Measurements from ENCODE around the gene PURA. TPM values are rescaled to one million over a fixed set of nuclear protein-coding genes. Genes with fewer than 3 reads are reported as not detected.

PURA gene
- total RNA-seq, 2 experiments from 2014 or later = 8.2 to 9.2 TPM

DNA sequence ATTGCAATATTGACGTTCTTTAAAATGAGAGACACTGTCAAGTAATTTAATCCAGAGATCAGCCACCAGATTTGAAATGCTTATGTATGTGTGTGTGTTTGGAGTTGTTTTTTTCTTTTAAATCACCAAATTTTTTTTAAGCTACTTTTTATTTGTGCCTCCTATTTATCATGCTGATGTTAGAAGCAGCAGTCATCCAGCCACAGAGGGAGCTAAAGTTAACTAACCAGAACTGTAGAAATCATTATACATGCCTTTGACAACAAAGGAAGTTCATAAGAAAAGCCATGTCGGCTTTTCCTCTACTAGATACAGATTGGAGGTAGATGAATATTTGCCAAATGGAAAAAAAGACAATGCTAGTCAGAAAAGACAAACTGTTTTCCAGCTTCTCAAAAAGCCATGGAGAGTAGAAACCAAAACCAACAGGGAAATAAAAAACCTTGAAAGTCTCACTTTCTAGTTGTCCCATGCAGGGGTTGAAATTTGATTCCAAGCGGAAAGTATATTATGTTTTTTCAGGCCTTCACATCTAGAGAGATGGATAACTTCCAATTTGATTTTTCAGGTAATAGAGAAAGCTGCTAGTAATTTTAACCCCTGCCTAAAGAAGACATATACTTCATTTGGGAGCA, 4.5 kb downstream of the PURA start:
- Mint-ChIP-seq H3K4me3 (peak overlapping the region; percentile 5), H3K9me3 (no peaks in the 10 kb centered on the region), H3K27me3 (no peaks in the 10 kb centered on the region), H3K36me3 (ENCODE audit: low read depth) (peaks cover 8% of the 10 kb centered on the region), H3K27ac (no peak overlapping the region), H3K4me1 (ENCODE audit: low read depth) (peaks cover 45% of the 10 kb centered on the region)
- ChIA-PET CTCF (interaction anchor here (0.6 to 7.8 kb wide), 6 partner anchors 9 to 37 kb away, joined by 3 to 91 read pairs (median 4); no protein-coding TSS in a partner anchor), POLR2A (no interaction called here)
- ATAC-seq = no peak
- intact Hi-C loops (cut with micrococcal nuclease) = no loop called here
- no peak for DNase-seq
- TF ChIP-seq, protein P1, sequence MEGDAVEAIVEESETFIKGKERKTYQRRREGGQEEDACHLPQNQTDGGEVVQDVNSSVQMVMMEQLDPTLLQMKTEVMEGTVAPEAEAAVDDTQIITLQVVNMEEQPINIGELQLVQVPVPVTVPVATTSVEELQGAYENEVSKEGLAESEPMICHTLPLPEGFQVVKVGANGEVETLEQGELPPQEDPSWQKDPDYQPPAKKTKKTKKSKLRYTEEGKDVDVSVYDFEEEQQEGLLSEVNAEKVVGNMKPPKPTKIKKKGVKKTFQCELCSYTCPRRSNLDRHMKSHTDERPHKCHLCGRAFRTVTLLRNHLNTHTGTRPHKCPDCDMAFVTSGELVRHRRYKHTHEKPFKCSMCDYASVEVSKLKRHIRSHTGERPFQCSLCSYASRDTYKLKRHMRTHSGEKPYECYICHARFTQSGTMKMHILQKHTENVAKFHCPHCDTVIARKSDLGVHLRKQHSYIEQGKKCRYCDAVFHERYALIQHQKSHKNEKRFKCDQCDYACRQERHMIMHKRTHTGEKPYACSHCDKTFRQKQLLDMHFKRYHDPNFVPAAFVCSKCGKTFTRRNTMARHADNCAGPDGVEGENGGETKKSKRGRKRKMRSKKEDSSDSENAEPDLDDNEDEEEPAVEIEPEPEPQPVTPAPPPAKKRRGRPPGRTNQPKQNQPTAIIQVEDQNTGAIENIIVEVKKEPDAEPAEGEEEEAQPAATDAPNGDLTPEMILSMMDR (IDR thresholded peaks at IDR 0.05) = no peak

DNA sequence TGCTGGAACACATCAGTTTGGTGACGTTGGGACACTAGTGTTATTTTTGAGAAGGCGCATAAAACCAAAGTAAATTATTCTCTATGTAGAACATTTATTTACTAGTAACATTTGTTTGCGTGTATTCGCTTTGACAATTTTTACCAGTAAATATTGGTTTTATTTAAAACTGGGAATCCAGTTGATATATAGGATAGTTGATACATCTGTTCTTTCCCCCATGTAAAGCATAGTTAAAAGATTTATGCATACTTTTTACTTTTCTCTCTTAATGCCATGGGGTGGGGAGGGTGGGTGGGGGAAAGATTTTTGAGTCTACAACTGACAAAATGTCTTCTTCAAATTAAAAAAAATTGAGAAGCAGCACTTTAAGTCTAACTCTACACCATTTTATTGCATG, 11.7 kb downstream of the PURA start, which contains the start of gene IGIP:
TSS of gene IGIP (plus strand) at position 301 of the 400 bp plus-strand sequence. CDS start 2,540 bp downstream, outside the sequence.
- no peak for ATAC-seq
- TF ChIP-seq, protein P1 (IDR thresholded peaks at IDR 0.05) = no peak
- POLR2A ChIA-PET = no interaction called here
- CTCF ChIA-PET = interaction anchor here (6.4 kb wide), 1 partner anchor 19 kb away, joined by 76 read pairs; no protein-coding TSS in a partner anchor
- DNase-seq = no peak
- peaks cover 30% of the 10 kb centered on the region for H3K4me1 Mint-ChIP-seq (ENCODE audit: low read depth)
- H3K27me3 Mint-ChIP-seq = no peaks in the 10 kb centered on the region
- intact Hi-C loops (cut with micrococcal nuclease) = no loop called here
- H3K27ac Mint-ChIP-seq = no peak within 1 kb of the TSS
- H3K36me3 Mint-ChIP-seq (ENCODE audit: low read depth) = no peaks in the 10 kb centered on the region
- H3K9me3 Mint-ChIP-seq = no peaks in the 10 kb centered on the region
- no peak within 1 kb of the TSS for H3K4me3 Mint-ChIP-seq

DNA sequence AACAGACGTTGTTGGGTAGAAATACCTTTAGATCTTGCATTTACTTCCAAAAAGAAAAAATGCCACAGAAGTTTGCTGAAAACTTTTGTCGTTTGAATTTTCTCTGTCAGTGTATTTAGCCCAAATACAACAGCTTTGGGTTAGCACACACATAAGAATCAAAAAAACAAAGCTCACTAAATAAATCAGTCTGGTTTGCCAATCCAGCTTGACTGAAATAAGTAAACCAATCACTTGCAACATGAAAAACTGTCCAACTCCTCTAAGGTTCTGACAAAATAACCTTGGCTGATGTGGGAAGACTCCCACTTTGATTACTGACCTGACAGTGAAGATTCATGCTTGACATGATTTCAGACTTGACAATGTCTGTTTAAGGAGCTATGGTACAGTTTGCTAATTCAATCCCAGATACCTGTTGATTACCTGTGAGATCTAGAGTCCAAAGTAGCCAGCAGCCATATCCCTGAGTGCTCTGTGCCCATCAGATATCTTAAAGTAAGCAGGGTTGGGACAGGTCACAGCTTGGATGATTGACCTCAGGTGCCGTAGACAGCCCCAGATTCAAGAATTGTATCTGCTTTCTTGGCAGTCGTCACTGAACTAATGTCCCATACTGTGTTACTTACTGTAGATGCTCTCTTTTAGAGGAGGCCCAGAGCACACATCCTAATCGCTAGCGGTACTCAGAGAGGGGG, 12.6 kb downstream of the PURA start:
- H3K4me1 Mint-ChIP-seq (ENCODE audit: low read depth) = peaks cover 38% of the 10 kb centered on the region
- no peak for DNase-seq
- H3K36me3 Mint-ChIP-seq (ENCODE audit: low read depth) = no peaks in the 10 kb centered on the region
- no peak for ATAC-seq
- H3K27ac Mint-ChIP-seq = no peak overlapping the region
- CTCF ChIA-PET = interaction anchor here (0.7 to 2.1 kb wide), 3 partner anchors 15 to 52 kb away, joined by 3 to 8 read pairs (median 6); no protein-coding TSS in a partner anchor
- H3K4me3 Mint-ChIP-seq = no peak overlapping the region
- POLR2A ChIA-PET = no interaction called here
- TF ChIP-seq, protein P1 (IDR thresholded peaks at IDR 0.05) = no peak
- no peaks in the 10 kb centered on the region for H3K27me3 Mint-ChIP-seq
- no peaks in the 10 kb centered on the region for H3K9me3 Mint-ChIP-seq
- intact Hi-C loops (cut with micrococcal nuclease) = no loop called here

DNA sequence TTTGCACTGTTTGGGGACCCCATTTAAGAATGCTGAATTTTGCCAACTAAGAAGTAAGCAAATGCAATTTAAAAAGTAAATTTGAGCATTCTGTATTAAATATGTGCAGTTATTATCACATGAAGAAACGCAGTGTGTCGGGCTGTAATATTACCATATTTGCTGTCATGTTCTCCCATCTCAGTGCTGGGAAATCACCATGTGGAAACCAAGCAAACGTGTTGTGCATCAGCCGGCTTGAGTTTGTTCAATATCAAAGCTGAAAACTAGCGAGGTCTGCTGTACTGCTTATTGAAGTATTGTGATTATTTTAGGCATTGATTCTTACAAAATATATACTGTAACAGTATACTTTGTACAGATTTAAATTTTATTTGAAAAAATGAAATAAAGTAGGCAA, 14.5 kb downstream of the PURA start:
- Mint-ChIP-seq H3K36me3 (ENCODE audit: low read depth) (no peaks in the 10 kb centered on the region), H3K9me3 (no peaks in the 10 kb centered on the region), H3K27me3 (no peaks in the 10 kb centered on the region), H3K27ac (no peak overlapping the region), H3K4me3 (no peak overlapping the region), H3K4me1 (ENCODE audit: low read depth) (peaks cover 41% of the 10 kb centered on the region)
- ChIA-PET POLR2A (no interaction called here), CTCF (interaction anchor here (2.1 kb wide), 1 partner anchor 53 kb away, joined by 8 read pairs; no protein-coding TSS in a partner anchor)
- ATAC-seq = no peak
- TF ChIP-seq, protein P1 (IDR thresholded peaks at IDR 0.05) = no peak
- no peak for DNase-seq
- intact Hi-C loops (cut with micrococcal nuclease) = no loop called here
